Stimulated activated CD4-positive, alpha-beta T cell treated with anti-CD3 and anti-CD28 coated beads, Interleukin-2, amount 100 ng/mL, for 24 hours (primary cell): ENCODE data around the gene CAMK1.

Source experiments
- DNase-seq, 2 donors: peaks; one replicate each; pipeline ENCODE4 v3.0.0-alpha.2; 2020

CAMK1 gene

GRCh38 chr3:9770276-9770812 lies 597 bp upstream of the CAMK1 start:
- no peak for DNase-seq

GRCh38 chr3:9769012-9769411 lies 735 bp downstream of the CAMK1 start:
- no peak for DNase-seq

GRCh38 chr3:9768141-9768775 lies 1.5 kb downstream of the CAMK1 start:
- DNase-seq = no peak

GRCh38 chr3:9767418-9767817 lies 2.3 kb downstream of the CAMK1 start:
- DNase-seq = no peak

GRCh38 chr3:9765865-9766264 lies 3.9 kb downstream of the CAMK1 start:
- no peak for DNase-seq

GRCh38 chr3:9762871-9763270 lies 6.9 kb downstream of the CAMK1 start:
- no peak for DNase-seq

- no peak for DNase-seq
Measured at GRCh38 chr3:9761919-9762318, 7.8 kb downstream of the CAMK1 start.

- no peak for DNase-seq
Measured at GRCh38 chr3:9760779-9761505, 8.8 kb downstream of the CAMK1 start.

GRCh38 chr3:9757427-9757826 lies 12.3 kb downstream of the CAMK1 start:
- no peak for DNase-seq

- no peak for DNase-seq
Measured at GRCh38 chr3:9754678-9755077, 15.1 kb downstream of the CAMK1 start.

- no peak for DNase-seq
Measured at GRCh38 chr3:9750556-9751411, 19.0 kb downstream of the CAMK1 start.

- DNase-seq = peak; percentile 95 to 96
Measured at GRCh38 chr3:9749645-9750555, 19.8 kb downstream of the CAMK1 start, which contains the start of gene OGG1. Gene OGG1 (plus strand): TSS chr3:9749952. CDS start chr3:9750287, 335 bp downstream.

- no peak for DNase-seq
Measured at GRCh38 chr3:9749296-9749644, 20.5 kb downstream of the CAMK1 start.

GRCh38 chr3:9748031-9748430 lies 21.7 kb downstream of the CAMK1 start:
- DNase-seq = no peak

- no peak for DNase-seq
Measured at GRCh38 chr3:9747267-9747666, 22.5 kb downstream of the CAMK1 start.

GRCh38 chr3:9746330-9746729 lies 23.4 kb downstream of the CAMK1 start:
- DNase-seq = no peak

GRCh38 chr3:9745521-9745920 lies 24.2 kb downstream of the CAMK1 start:
- no peak for DNase-seq

- no peak for DNase-seq
Measured at GRCh38 chr3:9744162-9744561, 25.6 kb downstream of the CAMK1 start.

- no peak for DNase-seq
Measured at GRCh38 chr3:9743548-9743947, 26.2 kb downstream of the CAMK1 start.

GRCh38 chr3:9742560-9742959 lies 27.2 kb downstream of the CAMK1 start:
- DNase-seq = no peak

GRCh38 chr3:9739181-9739580 lies 30.6 kb downstream of the CAMK1 start:
- DNase-seq = no peak

- DNase-seq = no peak
Measured at GRCh38 chr3:9736831-9737230, 32.9 kb downstream of the CAMK1 start.
